Measurements from ENCODE around the gene TPD52L1.

Gene TPD52L1, protein sequence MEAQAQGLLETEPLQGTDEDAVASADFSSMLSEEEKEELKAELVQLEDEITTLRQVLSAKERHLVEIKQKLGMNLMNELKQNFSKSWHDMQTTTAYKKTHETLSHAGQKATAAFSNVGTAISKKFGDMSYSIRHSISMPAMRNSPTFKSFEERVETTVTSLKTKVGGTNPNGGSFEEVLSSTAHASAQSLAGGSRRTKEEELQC

DNA sequence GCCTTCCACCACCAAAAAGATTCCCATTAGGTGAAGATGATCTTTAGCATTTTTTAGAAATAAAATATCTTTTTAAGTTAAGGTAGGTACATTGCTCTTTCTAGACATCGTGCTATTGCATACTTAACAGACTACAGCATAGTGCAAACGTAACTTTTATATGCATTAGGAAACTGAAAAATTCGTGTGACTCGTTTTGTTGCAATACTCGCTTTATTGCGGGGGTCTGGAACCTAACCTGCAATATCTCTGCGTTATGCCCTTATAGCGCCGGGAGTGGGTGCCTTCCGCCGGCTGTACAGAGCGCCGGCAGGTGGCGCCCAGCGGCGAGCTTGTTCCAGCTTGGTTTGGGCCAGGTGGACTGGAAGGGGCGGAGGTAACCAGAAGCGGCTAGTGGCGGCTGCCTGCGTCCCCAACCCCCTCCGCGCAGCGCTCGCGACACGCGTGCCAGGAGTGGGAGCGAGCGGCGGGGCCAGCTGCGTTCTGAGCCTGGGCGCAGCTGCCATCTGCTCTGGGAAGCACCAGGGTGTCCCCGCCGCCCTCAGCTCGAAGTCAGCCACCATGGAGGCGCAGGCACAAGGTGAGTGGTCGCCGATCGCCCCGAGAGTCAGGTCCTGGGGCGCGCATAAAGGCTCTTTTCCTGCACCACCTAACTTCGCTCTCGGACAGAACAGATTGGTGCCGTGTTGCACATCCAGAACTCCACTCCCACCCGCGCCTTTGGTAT lies at the start of gene TPD52L1:
TPD52L1 (plus strand) TSS at position 383 of the 727 bp plus-strand sequence; CDS start at position 562, 179 bp downstream.
- TF ChIP-seq, protein P1, sequence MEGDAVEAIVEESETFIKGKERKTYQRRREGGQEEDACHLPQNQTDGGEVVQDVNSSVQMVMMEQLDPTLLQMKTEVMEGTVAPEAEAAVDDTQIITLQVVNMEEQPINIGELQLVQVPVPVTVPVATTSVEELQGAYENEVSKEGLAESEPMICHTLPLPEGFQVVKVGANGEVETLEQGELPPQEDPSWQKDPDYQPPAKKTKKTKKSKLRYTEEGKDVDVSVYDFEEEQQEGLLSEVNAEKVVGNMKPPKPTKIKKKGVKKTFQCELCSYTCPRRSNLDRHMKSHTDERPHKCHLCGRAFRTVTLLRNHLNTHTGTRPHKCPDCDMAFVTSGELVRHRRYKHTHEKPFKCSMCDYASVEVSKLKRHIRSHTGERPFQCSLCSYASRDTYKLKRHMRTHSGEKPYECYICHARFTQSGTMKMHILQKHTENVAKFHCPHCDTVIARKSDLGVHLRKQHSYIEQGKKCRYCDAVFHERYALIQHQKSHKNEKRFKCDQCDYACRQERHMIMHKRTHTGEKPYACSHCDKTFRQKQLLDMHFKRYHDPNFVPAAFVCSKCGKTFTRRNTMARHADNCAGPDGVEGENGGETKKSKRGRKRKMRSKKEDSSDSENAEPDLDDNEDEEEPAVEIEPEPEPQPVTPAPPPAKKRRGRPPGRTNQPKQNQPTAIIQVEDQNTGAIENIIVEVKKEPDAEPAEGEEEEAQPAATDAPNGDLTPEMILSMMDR (IDR thresholded peaks at IDR 0.05; ENCODE audit: insufficient read depth, low read length, poor library complexity, severe bottlenecking), result peak; percentile 96
- DNase-seq (ENCODE audit: extremely low read depth, insufficient read length), result peak; percentile 65
- peak within 1 kb of the TSS; percentile 44 for H3K4me3 ChIP-seq (replicated peaks; ENCODE audit: low read depth, low read length)
- no peaks in the 10 kb centered on the region; the same call in none of the 2 replicates for H3K27me3 ChIP-seq (replicated peaks; ENCODE audit: control insufficient read depth, insufficient read depth, low read length)
- no peaks in the 10 kb centered on the region for H3K36me3 ChIP-seq (ENCODE audit: control insufficient read depth, insufficient read depth, low read length)

DNA sequence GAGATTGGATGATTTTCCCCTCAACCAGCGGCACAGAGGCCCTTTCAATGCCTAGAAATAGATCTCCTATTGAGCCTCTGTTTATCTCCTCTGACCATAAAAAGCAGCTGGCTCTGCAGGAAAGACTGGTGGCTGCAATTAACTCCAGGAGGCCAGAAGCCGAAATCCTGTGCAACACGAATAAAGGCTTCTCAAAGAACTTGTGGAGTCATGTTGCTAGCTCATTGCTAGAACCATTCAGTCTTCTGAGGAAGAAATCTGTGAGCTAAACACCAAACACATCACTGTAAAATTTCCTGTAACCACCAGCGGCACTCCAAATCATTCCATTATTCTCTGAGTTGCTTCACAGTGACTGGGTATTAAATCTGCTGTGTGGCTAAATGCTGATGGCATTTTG lies 49.1 kb upstream of the TPD52L1 start:
- Histone ChIP-seq H3K27me3 (replicated peaks; ENCODE audit: control insufficient read depth, insufficient read depth, low read length) (no peaks in the 10 kb centered on the region; the same call in none of the 2 replicates), H3K36me3 (ENCODE audit: control insufficient read depth, insufficient read depth, low read length) (no peaks in the 10 kb centered on the region), H3K4me3 (replicated peaks; ENCODE audit: low read depth, low read length) (no peak overlapping the region)
- DNase-seq (ENCODE audit: extremely low read depth, insufficient read length), result no peak
- TF ChIP-seq, protein P1 (IDR thresholded peaks at IDR 0.05; ENCODE audit: insufficient read depth, low read length, poor library complexity, severe bottlenecking), result no peak

DNA sequence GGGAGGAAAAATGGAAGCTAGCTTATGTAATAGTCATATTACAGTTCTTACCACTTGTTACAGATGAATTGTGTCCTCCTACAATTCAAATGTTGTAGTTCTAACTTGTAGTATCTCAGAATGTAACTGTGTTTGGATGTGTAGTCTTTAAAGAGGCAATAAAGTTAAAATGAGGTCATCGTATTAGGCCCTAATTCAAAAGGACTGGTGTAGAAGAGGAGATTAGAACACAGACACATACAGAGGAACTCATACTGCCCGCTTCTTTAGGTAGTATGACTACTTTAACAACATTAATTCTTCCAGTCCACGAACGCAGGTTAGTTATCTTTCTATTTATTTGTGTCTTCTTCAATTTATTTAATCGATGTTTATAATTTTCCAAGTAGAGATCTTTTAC lies 46.5 kb upstream of the TPD52L1 start:
- TF ChIP-seq, protein P1 (IDR thresholded peaks at IDR 0.05; ENCODE audit: insufficient read depth, low read length, poor library complexity, severe bottlenecking), result no peak
- Histone ChIP-seq H3K36me3 (ENCODE audit: control insufficient read depth, insufficient read depth, low read length) (no peaks in the 10 kb centered on the region), H3K27me3 (replicated peaks; ENCODE audit: control insufficient read depth, insufficient read depth, low read length) (no peaks in the 10 kb centered on the region), H3K4me3 (replicated peaks; ENCODE audit: low read depth, low read length) (no peak overlapping the region)
- DNase-seq (ENCODE audit: extremely low read depth, insufficient read length), result no peak

DNA sequence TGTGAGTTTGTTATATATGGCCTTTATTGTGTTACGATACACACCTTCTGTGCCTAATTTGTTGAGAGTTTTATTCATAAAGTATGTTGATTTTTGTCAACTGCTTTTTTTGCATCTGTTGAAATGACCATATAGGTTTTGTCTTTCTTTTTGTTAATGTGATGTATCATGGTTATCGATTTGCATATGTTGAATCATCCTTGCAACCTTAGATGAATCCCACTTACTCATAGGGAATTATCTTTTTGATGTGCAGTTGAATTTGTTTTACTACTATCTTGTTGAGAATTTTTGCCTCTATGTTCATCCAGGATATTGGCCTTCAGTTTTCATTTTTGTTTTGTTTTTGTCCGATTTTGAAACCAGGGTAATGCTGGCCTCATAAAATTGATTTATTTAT lies 45.7 kb upstream of the TPD52L1 start:
- no peak overlapping the region for H3K4me3 ChIP-seq (replicated peaks; ENCODE audit: low read depth, low read length)
- no peaks in the 10 kb centered on the region for H3K27me3 ChIP-seq (replicated peaks; ENCODE audit: control insufficient read depth, insufficient read depth, low read length)
- TF ChIP-seq, protein P1 (IDR thresholded peaks at IDR 0.05; ENCODE audit: insufficient read depth, low read length, poor library complexity, severe bottlenecking), result no peak
- no peak for DNase-seq (ENCODE audit: extremely low read depth, insufficient read length)
- no peaks in the 10 kb centered on the region for H3K36me3 ChIP-seq (ENCODE audit: control insufficient read depth, insufficient read depth, low read length)

DNA sequence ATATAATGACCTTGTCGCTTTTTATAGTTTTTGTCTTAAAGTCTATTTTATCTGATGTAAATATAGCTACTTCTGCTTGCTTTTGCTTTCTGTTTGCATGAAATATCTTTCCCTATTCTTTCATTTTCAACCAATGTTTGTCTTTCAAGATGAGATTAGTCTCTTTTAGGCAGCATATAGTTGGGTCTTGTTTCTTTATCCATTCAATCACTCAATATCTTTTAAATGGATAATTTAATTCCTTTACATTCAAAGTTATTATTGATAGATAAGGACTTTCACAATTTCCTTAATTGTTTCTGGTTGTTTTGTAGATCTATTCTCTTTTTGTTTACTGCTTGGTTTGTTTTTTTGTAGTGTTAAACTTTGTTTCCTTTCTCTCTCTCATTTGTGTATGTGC lies 43.5 kb upstream of the TPD52L1 start:
- no peak for DNase-seq (ENCODE audit: extremely low read depth, insufficient read length)
- Histone ChIP-seq H3K27me3 (replicated peaks; ENCODE audit: control insufficient read depth, insufficient read depth, low read length) (no peaks in the 10 kb centered on the region), H3K36me3 (ENCODE audit: control insufficient read depth, insufficient read depth, low read length) (no peaks in the 10 kb centered on the region), H3K4me3 (replicated peaks; ENCODE audit: low read depth, low read length) (no peak overlapping the region)
- TF ChIP-seq, protein P1 (IDR thresholded peaks at IDR 0.05; ENCODE audit: insufficient read depth, low read length, poor library complexity, severe bottlenecking), result no peak

Measured in GM06990 (cell line).